Stimulated activated CD8-positive, alpha-beta memory T cell treated with anti-CD3 and anti-CD28 coated beads, Interleukin-15, amount 100 ng/mL, for 48 hours (primary cell): ENCODE measurements around the gene TGFB1I1.

Experiments
- DNase-seq, 2 donors: peaks; one replicate each; pipeline ENCODE4 v3.0.0-alpha.2; 2020; ENCODE audit warnings: low read depth in 2 of 2

Gene TGFB1I1

GRCh38 chr16:31452631-31453106 lies 19.3 kb upstream of the TGFB1I1 start:
- no peak for DNase-seq

DNA sequence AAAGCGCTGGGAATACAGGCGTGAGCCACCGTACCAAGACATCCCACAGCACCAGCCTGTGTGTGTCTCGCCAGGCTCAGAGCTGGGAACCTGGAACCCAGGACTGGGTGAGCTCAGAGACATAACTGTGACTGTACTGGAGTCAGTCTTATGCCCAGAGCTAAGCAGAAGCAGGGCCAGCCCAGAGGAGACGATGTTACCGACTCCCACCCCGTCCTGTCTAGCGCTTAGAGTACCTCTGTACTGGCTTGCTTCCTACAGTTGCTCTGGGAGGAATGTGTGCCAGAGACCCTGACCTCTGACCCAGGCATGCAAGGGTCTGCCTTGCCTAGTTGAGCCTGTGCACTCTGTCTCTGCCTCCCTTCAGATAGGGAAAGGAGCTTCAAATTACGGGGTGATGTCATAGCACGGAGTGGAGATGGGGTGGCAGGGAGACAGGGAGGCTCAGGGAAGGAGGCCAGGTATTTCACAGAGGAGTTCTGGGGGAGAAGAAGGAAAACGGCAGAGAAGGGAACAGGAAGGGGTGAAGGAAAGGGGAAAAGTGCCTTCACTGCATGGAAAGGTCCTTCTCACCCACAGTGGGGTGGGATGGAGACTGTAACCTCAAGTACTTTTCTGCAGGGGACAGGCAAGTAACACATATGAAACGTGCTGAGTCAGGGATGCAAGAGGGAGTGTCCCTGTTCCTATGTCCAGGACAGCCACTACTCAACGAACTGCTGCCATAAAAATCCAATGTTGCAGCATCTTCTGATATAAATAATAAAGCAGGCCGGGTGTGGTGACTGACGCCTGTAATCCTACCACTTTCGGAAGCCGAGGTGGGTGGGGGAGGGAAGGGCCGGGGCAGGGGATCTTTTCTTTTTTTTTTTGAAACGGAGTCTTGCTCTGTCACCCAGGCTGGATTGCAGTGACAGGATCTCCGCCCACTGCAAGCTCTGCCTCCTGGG lies 18.4 kb upstream of the TGFB1I1 start:
- DNase-seq, result no peak

GRCh38 chr16:31455601-31456314 lies 16.2 kb upstream of the TGFB1I1 start:
- DNase-seq, result no peak

GRCh38 chr16:31456988-31457360 lies 15.0 kb upstream of the TGFB1I1 start:
- no peak for DNase-seq

DNA sequence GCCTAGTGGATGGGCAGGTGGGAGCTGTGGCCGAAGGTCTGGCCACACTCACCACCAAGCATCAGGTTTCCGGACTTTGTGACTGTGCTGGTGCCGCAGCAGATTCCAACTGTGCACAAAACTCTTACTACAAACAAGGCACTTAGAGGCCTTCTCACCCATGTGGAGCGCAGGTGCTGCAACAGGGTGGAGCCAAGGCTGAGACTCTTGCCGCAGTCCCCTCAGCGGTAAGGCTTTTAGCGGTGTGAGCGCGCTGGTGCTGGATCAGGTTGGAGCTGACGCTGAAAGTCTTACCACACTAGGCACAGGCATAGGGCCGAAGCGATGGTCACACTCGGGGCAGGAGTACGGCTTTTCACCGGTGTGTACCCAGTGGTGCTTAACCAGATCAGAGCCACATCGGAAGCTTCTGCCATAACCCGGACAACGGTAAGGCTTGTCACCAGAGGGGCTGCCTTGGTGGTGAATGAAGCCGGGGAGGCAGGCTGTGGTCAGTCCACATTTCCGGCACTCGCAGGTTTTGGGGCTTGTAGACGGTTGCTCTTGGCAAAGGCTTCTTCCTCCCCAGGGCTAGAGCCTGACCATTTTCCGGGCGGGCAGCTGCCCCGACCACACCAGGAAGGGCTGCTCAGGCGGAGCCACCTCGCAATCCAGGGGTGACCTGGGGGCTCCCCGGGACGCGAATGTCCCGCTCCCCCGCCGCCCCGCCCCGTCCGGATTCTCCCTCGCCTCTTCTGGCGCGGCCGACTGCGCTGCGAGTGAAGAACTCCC lies 13.7 kb upstream of the TGFB1I1 start:
- peak in 1 of 2 donors; percentile 43 for DNase-seq

DNA sequence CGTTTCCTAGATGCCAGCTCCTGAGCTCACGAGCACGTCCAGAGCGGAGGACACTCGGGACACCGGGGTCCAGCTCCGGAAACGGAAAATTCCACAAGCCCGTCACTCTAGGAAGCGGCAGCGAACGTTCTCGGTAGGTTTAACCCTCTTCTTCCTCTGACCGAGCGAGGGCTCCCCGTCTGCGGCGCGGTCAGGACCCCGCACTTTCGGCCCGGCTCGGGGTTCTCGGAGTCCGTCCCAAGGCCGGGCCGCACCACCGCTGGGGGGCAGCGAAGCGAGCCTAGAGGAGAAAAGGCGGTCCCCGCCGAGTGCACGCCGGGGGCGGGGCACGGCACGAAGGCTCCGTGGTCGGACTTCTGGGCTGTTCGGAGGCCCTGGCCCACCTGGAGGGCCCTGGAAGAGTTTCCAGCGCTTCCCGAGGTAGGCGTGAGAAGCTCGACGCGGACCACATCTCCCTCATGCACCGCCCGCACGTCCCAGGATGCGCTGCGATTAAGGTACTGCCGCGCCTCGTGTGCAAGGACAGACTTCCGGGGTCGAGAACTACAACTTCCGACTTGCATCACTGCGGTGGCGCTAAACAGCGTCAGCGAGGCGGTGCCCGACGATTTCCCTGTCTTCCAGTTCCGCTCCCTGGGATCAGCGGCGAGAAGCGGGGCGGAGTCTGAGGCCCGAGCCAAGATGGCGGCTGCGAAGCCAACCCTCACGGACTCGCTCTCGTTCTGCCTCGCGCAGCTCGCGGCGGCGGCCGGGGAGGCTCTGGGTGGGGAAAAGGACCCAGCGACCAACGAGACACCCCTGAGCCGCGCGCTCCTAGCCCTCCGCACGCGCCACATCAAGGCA lies 12.9 kb upstream of the TGFB1I1 start, which contains the start of gene ARMC5:
TSS of gene ARMC5 (plus strand) at position 658 of the 843 bp plus-strand sequence. CDS start at position 682, 24 bp downstream.
- DNase-seq, result peak; percentile 94 to 97

- DNase-seq, result peak; percentile 100
These were observed 12.0 kb upstream of the TGFB1I1 start for GRCh38 chr16:31459687-31460581.

DNA sequence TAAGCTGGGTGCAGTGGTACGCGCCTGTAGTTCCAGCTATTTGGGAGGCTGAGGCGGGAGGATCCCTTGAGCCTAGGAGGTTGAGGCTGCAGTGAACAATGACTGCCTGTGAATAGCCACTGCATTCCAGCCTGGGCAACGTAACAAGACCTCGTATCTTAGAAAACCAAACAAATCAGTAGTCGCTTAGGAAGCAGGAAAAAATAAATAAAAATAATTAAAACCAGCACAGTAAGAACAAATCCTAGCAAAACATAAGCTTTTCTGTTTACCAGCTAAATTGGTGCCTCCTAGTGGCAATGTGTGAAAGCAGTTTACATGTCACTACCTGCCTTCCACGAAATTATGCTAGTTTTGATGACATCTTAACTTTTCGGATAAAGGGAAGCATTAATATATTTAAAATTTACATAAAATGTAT lies 11.4 kb upstream of the TGFB1I1 start:
- no peak for DNase-seq

DNA sequence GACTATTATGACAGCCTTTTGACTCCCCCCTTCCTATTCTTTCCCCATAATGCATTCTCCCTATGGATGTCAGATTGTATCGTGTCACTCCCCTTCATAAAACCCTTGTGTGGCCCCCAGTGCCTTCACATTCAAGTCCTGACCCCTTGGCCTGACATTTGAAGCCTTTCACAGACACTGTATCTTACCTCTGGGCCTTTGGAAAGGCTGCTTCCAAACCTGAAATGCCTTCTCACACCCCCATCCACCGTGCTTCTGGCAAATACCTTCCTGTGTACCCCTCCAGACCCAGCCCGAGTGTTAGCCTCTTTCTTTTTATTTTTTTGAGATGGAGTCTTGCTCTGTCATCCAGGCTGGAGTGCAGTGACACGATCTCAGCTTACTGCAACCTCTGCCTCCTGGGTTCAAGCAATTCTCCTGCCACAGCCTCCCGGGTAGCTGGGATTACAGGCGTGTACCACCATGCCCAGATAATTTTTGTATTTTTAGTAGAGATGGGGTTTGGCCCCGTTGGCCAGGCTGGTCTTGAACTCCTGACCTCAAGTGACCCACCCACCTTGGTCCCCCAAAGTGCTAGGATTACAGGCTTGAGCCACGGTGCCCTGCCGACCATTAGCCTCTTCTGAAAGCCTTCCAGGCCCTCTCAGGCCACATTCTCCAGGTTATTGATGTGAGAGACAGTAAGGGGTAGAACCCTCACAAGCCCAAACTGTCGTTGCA lies 10.6 kb upstream of the TGFB1I1 start:
- DNase-seq, result no peak

DNA sequence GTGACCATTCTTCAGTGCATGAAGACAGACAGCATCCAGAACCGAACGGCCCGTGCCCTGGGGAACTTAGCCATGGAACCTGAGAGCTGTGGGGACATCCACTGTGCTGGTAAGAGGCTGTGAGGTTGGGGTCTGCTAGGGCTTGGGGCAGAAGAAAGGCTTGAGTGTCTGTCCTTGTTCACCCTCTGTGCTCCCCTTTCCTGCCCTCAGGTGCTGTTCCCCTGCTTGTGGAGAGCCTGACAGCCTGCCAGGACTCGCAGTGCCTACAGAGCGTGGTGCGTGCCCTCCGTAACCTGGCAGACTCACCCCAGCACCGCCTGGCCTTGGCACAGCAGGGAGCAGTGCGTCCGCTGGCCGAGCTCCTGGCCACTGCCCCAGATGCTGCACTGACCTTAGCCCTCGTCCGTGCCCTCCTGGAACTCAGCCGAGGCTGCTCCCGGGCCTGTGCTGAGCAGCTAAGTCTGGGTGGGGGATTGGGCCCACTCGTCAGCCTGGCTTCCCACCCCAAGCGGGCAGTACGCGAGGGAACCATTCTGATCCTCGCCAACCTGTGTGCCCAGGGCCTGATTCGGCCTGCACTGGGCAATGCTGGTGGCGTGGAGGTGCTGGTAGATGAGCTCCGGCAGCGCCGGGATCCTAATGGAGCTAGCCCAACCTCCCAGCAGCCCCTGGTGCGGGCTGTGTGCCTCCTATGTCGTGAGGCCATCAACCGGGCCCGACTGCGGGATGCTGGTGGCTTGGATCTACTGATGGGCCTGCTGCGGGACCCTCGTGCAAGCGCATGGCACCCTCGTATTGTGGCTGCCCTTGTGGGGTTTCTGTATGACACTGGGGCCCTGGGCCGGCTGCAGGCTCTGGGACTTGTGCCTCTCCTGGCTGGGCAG lies 9.8 kb upstream of the TGFB1I1 start:
- no peak for DNase-seq

- DNase-seq, result no peak
These were observed 7.6 kb upstream of the TGFB1I1 start for GRCh38 chr16:31464348-31464769.

GRCh38 chr16:31464781-31465260 lies 7.1 kb upstream of the TGFB1I1 start:
- DNase-seq, result no peak

GRCh38 chr16:31465788-31466370 lies 6.1 kb upstream of the TGFB1I1 start:
- DNase-seq, result no peak

GRCh38 chr16:31466381-31466841 lies 5.5 kb upstream of the TGFB1I1 start:
- DNase-seq, result no peak

GRCh38 chr16:31467151-31467773 lies 4.7 kb upstream of the TGFB1I1 start:
- DNase-seq, result no peak

GRCh38 chr16:31467858-31468257 lies 4.1 kb upstream of the TGFB1I1 start:
- DNase-seq, result no peak

DNA sequence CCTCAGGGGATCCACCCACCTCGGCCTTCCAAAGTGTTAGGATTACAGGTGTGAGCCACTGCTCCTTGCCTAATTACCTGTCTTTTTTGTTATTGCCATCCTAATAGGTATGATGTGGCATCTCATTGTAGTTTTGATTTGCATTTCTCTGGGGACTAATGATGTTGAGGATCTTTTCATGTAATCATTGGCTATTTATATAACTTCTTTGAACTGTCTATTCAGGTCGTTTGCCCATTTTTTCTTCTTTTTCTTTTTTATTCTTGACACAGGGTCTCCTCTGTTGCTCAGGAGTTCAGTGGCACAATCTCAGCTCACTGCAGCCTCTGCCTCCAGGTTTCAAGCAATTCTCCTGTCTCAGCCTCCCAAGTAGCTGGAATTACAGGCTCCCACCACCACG lies 1.3 kb upstream of the TGFB1I1 start:
- no peak for DNase-seq
